GM12878 (cell line): ENCODE measurements around the gene UBE2I. TPM values are rescaled to one million over a fixed set of nuclear protein-coding genes. Genes with fewer than 3 reads are reported as not detected.

Source experiments
- ATAC-seq: fragments of 200-7000 bp; cut with Tn5 transposase; 3 replicates; pipeline ENCODE4 v1.9.1; 2020; ENCODE audit warnings: mild to moderate bottlenecking, moderate library complexity
- BruUV-seq: library from RNA; stranded (reverse); fragments of 400-500 nt; replicated peaks from 2 replicates; lab custom pipeline; 2021; lab: Mats Ljungman, UMichigan
- CTCF ChIA-PET: fragments of 300-600 bp; sonication (Branson Sonifier 250); formaldehyde crosslinking; extraction: SDS; loops from one replicate; lab custom pipeline; 2021; ENCODE audit warnings: inconsistent platforms; lab: Yijun Ruan, JAX
- POLR2A ChIA-PET: fragments of 350-600 bp; formaldehyde crosslinking; extraction: SDS; loops from one replicate; lab custom pipeline; 2021; ENCODE audit warnings: inconsistent platforms; lab: Charles Lee
- RAD21 ChIA-PET: fragments of 300-600 bp; sonication (Branson Sonifier 250); formaldehyde crosslinking; loops from one replicate; lab custom pipeline; 2023; ENCODE audit warnings: antibody characterized with exemption; ENCODE audit not compliant: unreplicated experiment; lab: Charles Lee
- SMC1A ChIA-PET: fragments of 300-600 bp; sonication (Branson Sonifier 250); formaldehyde crosslinking; loops from one replicate; lab custom pipeline; 2023; ENCODE audit not compliant: unreplicated experiment, uncharacterized antibody; lab: Charles Lee
- DNase-seq: peaks from one replicate; pipeline ENCODE4 v3.0.0-alpha.2; 2011; ENCODE audit warnings: low read depth, low spot score
- FAIRE-seq: peaks from 3 replicates; lab custom pipeline; 2011; peaks lifted over from hg19 to GRCh38; lab: Jason Lieb, UNC
- H2AFZ ChIP-seq: 2 replicates; pipeline ENCODE4 v1.6.0; 2011; ENCODE audit warnings: low read depth, low read length, control low read depth; ENCODE audit not compliant: control insufficient read depth
- H3K27ac ChIP-seq: 2 replicates; pipeline ENCODE4 v1.5.1; 2011; ENCODE audit warnings: control low read depth; ENCODE audit not compliant: control insufficient read depth, insufficient read depth
- H3K27me3 ChIP-seq, 2 experiments: replicated peaks in 1 of 2; 2 replicates each; pipeline versions ENCODE4 v1.6.0 to v1.6.1; 2011; ENCODE audit warnings: low read length in 1 of 2; ENCODE audit not compliant: control insufficient read depth in 2 of 2, insufficient read depth in 2 of 2
- H3K36me3 ChIP-seq, 2 experiments: 2 replicates each; pipeline ENCODE4 v1.5.1; 2011; ENCODE audit warnings: low read length in 1 of 2; ENCODE audit not compliant: control insufficient read depth in 2 of 2, insufficient read depth in 2 of 2
- H3K4me1 ChIP-seq: 2 replicates; pipeline ENCODE4 v1.6.1; 2011; ENCODE audit warnings: mild to moderate bottlenecking, low read length, moderate library complexity, mixed read lengths; ENCODE audit not compliant: control insufficient read depth, insufficient read depth
- H3K4me2 ChIP-seq: 2 replicates; pipeline ENCODE4 v1.6.0; 2011; ENCODE audit warnings: control low read depth; ENCODE audit not compliant: control insufficient read depth, insufficient read depth
- H3K4me3 ChIP-seq: fragments of 200-600 bp; sonication (generic); 2 replicates; pipeline ENCODE4 v1.5.1; 2016
- H3K79me2 ChIP-seq: 2 replicates; pipeline ENCODE4 v1.6.0; 2011; ENCODE audit warnings: low read length; ENCODE audit not compliant: control insufficient read depth, insufficient read depth
- H3K9ac ChIP-seq: 2 replicates; pipeline ENCODE4 v1.8.0; 2011; ENCODE audit warnings: low read length, control low read depth, mixed read lengths; ENCODE audit not compliant: control insufficient read depth, insufficient read depth
- H3K9me3 ChIP-seq: replicated peaks from 3 replicates; pipeline ENCODE4 v1.5.1; 2011; ENCODE audit warnings: mild to moderate bottlenecking, low read length; ENCODE audit not compliant: control insufficient read depth, insufficient read depth
- H4K20me1 ChIP-seq: 2 replicates; pipeline ENCODE4 v1.6.0; 2011; ENCODE audit not compliant: control insufficient read depth, insufficient read depth
- ATF7 ChIP-seq: fragments of 450-650 bp; IDR thresholded peaks from 2 replicates; pipeline ENCODE4 v1.6.1; 2016; ENCODE audit warnings: low read depth, mild to moderate bottlenecking
- CHD2 ChIP-seq: IDR thresholded peaks from 2 replicates; pipeline ENCODE4 v1.6.1; 2011; ENCODE audit warnings: low read depth, low read length, improper control_type of control experiment, borderline replicate concordance
- DPF2 ChIP-seq: fragments of 450-650 bp; IDR thresholded peaks from 2 replicates; pipeline ENCODE4 v1.6.1; 2017; ENCODE audit warnings: mild to moderate bottlenecking
- EGR1 ChIP-seq, 2 experiments: IDR thresholded peaks; 1 replicate in 1 of 2; 2 replicates in 1 of 2; pipeline ENCODE4 v1.6.1; 2011 to 2012; ENCODE audit warnings: low read depth in 2 of 2, low read length in 2 of 2, borderline replicate concordance in 1 of 2, mild to moderate bottlenecking in 1 of 2, moderate library complexity in 1 of 2
- FOS ChIP-seq: IDR thresholded peaks from 3 replicates; pipeline ENCODE4 v1.6.1; 2011; ENCODE audit warnings: borderline replicate concordance; ENCODE audit not compliant: insufficient read length; ENCODE audit errors: extremely low read depth
- IKZF1 ChIP-seq: fragments of 450-650 bp; conservative IDR thresholded peaks from 2 replicates; pipeline ENCODE4 v1.6.1; 2017; ENCODE audit warnings: antibody characterized with exemption, mild to moderate bottlenecking
- IRF4 ChIP-seq: IDR thresholded peaks from 2 replicates; pipeline ENCODE4 v1.6.1; 2011; ENCODE audit warnings: low read depth, low read length
- MEF2B ChIP-seq: fragments of 450-650 bp; IDR thresholded peaks from 2 replicates; pipeline ENCODE4 v1.6.1; 2018; ENCODE audit warnings: mild to moderate bottlenecking, moderate library complexity; ENCODE audit not compliant: partially characterized antibody, poor library complexity, severe bottlenecking
- MLLT1 ChIP-seq: fragments of 450-650 bp; IDR thresholded peaks from 2 replicates; pipeline ENCODE4 v1.6.1; 2016; ENCODE audit warnings: mild to moderate bottlenecking
- MTA2 ChIP-seq: fragments of 450-650 bp; IDR thresholded peaks from 2 replicates; pipeline ENCODE4 v1.6.1; 2016; ENCODE audit warnings: low read depth, mild to moderate bottlenecking, moderate library complexity
- PAX5 ChIP-seq: IDR thresholded peaks from 2 replicates; pipeline ENCODE4 v1.6.1; 2011; ENCODE audit warnings: low read depth, low read length, borderline replicate concordance
- PKNOX1 ChIP-seq: fragments of 450-650 bp; IDR thresholded peaks from 2 replicates; pipeline ENCODE4 v1.6.1; 2016; ENCODE audit warnings: mild to moderate bottlenecking
- SPI1 ChIP-seq: IDR thresholded peaks from 2 replicates; pipeline ENCODE4 v1.6.1; 2011; ENCODE audit warnings: low read depth, mild to moderate bottlenecking, low read length, moderate library complexity, borderline replicate concordance; ENCODE audit not compliant: insufficient read depth
- TAF1 ChIP-seq: IDR thresholded peaks from 2 replicates; pipeline ENCODE4 v1.6.1; 2011; ENCODE audit warnings: mild to moderate bottlenecking, low read depth, low read length, borderline replicate concordance
- TCF3 ChIP-seq: IDR thresholded peaks from 2 replicates; pipeline ENCODE4 v1.6.1; 2012; ENCODE audit warnings: low read depth, mild to moderate bottlenecking, low read length, borderline replicate concordance; ENCODE audit not compliant: insufficient read depth
- ZBTB11 ChIP-seq: fragments of 450-650 bp; formaldehyde crosslinking; IDR thresholded peaks from 2 replicates; pipeline ENCODE4 v1.5.0; 2022; ENCODE audit warnings: mild to moderate bottlenecking, missing genetic modification characterization
- WGBS: methylation state at CpG from one replicate; pipeline ENCODE4 v1.1.6; 2016; ENCODE audit warnings: low lambda C conversion rate; ENCODE audit not compliant: insufficient replicate concordance, insufficient coverage; ENCODE audit errors: missing lambda C conversion rate; 5-methylcytosine and 5-hydroxymethylcytosine counted together
- in situ Hi-C: fragments of 300-500 bp; cut with MboI; formaldehyde crosslinking; loops from 9 replicates; pipeline ENCODE4 v1.14.3; 2018; ENCODE audit warnings: mixed read lengths
- intact Hi-C: fragments of 100-400 bp; cut with micrococcal nuclease; formaldehyde crosslinking; loops from one replicate; pipeline ENCODE4 v1.14.2; 2022; ENCODE audit not compliant: unreplicated experiment
- polyA plus RNA-seq, 11 experiments: library from polyadenylated mRNA; depleted of rRNA in 4 of 11; unstranded in 6 of 11; stranded (reverse) in 5 of 11; fragments of >200 nt; fragmentation: Nextera tagmentation in 4 of 11; fragmentation: Illumina TruSeq in 1 of 11; extraction: Ambion mirVana in 4 of 11; extraction: Trizol in 1 of 11; gene quantifications; 1 replicate in 1 of 11; 2 replicates in 10 of 11; pipeline versions ENCODE4 v1.2.1 to v1.2.3, GENCODE V29; 2011 to 2016; ENCODE audit warnings: inconsistent platforms in 2 of 11, missing spikeins in 2 of 11, low read depth in 1 of 11
- total RNA-seq, 4 experiments: library from RNA; depleted of rRNA in 3 of 4; stranded (reverse); fragments of >200 nt in 3 of 4; fragmentation: Illumina TruSeq in 1 of 4; extraction: Trizol in 1 of 4; gene quantifications; 2 replicates each; pipeline versions ENCODE4 v1.2.1 to v1.2.3, GENCODE V29; 2013 to 2021

The UBE2I gene
- total and polyA plus RNA-seq, 10 of the 15 experiments (the other 5 are each of a cell fraction or from before 2014, with no cell fraction given): 47.5 to 243 (median 194) TPM

DNA sequence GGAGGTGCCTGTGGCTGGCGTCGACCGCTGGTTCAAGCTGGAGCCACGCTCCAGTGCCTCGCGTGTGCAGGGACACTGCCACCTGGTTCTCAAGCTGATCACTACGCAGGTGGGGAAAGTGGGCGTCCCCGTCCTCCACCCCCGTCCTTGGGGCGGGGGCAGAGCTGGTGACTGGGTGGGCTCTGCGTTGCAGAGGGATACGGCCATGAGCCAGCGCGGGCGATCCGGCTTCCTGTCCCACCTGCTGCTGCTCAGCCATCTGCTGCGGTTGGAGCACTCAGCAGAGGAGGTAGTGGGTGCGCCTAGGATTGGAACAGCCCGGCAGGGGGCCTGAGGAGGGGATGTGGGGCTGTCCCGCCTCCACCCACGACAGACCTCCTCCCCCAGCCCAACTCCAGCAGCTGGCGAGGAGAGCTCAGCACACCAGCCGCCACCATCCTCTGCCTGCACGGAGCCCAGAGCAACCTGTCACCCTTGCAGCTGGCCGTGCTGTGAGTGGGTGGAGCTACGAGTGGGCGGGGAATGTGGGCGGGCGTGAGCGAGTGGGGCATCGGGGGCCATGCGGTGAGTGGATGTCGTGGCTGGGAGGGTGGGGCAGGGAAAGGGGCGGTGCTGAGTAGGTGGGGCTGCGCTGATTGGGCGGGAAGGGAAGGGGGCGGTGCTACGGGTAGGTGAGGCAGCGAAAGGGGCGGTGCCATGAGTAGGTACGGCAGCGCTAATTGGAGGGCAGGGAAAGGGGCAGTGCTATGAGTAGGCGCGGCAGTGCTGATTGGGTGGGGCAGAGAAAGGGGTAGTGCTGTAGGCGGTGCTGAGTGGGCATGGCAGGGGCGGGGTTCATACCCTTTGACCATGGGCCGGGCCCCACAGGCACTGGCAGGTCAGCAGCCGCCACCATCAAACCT, 33.3 kb downstream of the UBE2I start:
- ChIA-PET CTCF (interaction anchor here (0.6 to 1.5 kb wide), 5 partner anchors 21 to 369 kb away, joined by 3 to 7 read pairs (median 3); no protein-coding TSS in a partner anchor), SMC1A (interaction anchor here (0.7 kb wide), 1 partner anchor 38 kb away, joined by 3 read pairs; no protein-coding TSS in a partner anchor)
- TF ChIP-seq IRF4: 0 out of 2 replicates have a peak, but pooled peaks have one; percentile 13
- peak; percentile 24 for TF ChIP-seq FOS
- TF ChIP-seq DPF2: peak; percentile 71
- TF ChIP-seq ATF7: 0 out of 2 replicates have a peak, but pooled peaks have one; percentile 30
- peak; percentile 47; the same call in 1 of the 2 replicates for TF ChIP-seq PKNOX1
- TF ChIP-seq IKZF1: peak; percentile 49
- TF ChIP-seq EGR1 (IDR thresholded peaks at IDR 0.05; ENCODE audit: borderline replicate concordance in 1 of 2, low read depth in 2 of 2, low read length in 2 of 2): peak; percentile 23 to 91
- peak; percentile 24; the same call in 1 of the 2 replicates for TF ChIP-seq MLLT1
- TF ChIP-seq TCF3: peak; percentile 90
- TF ChIP-seq MTA2: 0 out of 2 replicates have a peak, but pooled peaks have one; percentile 15
- no peak for TF ChIP-seq TAF1
- TF ChIP-seq MEF2B: peak; percentile 32
- peak; percentile 92 for TF ChIP-seq PAX5
- peak; percentile 57; the same call in 1 of the 2 replicates for TF ChIP-seq CHD2
- no peak for TF ChIP-seq ZBTB11 (CRISPR knock-in tag)
- TF ChIP-seq SPI1: peak; percentile 39; the same call in 1 of the 2 replicates

More for the DNA sequence above, 33.3 kb downstream of the UBE2I start:
- Histone ChIP-seq H3K27me3 (no peaks in the 10 kb centered on the region), H3K79me2 (no peaks in the 10 kb centered on the region), H4K20me1 (no peaks in the 10 kb centered on the region), H3K4me1 (peaks cover 11% of the 10 kb centered on the region), H3K36me3 (no peaks in the 10 kb centered on the region), H3K9ac (no peak overlapping the region), H2AFZ (peak overlapping the region; percentile 84), H3K4me2 (peak overlapping the region; percentile 78), H3K9me3 (no peaks in the 10 kb centered on the region), H3K4me3 (peak overlapping the region; percentile 53; the same call in 1 of the 2 replicates), H3K27ac (no peak overlapping the region)
- 2% methylated on average over 41 of the region's 49 CpGs for WGBS
- RAD21 ChIA-PET: interaction anchor here (0.6 to 1.4 kb wide), 4 partner anchors 9 to 302 kb away, joined by 3 to 4 read pairs (median 3); partner anchors contain the start of genes GNPTG and TSR3
- in situ Hi-C loops: no loop called here
- FAIRE-seq: peak; percentile 96
- intact Hi-C loops: no loop called here
- no TSS peak for BruUV-seq
- peak; percentile 98 for ATAC-seq
- POLR2A ChIA-PET: interaction anchor here (1.0 to 1.5 kb wide), 2 partner anchors 12 to 66 kb away, joined by 3 read pairs; no protein-coding TSS in a partner anchor
- peak; percentile 91 for DNase-seq
